Esophagus muscularis mucosa (tissue), 4 donors: Measurements from ENCODE around the gene ZBTB17.

ENCODE experiments used
- CTCF ChIP-seq, 3 experiments: fragments of 200-600 bp in 2 of 3; fragments of 450-650 bp in 1 of 3; sonication (generic) in 2 of 3; IDR thresholded peaks; one replicate each; pipeline ENCODE4 v1.5.1; 2017 to 2019; ENCODE audit warnings: antibody characterized with exemption in 3 of 3, mild to moderate bottlenecking in 2 of 3, moderate library complexity in 1 of 3
- EP300 ChIP-seq: sonication (generic); formaldehyde crosslinking; IDR thresholded peaks from one replicate; pipeline ENCODE4 v1.6.1; 2017; ENCODE audit warnings: antibody characterized with exemption
- POLR2A ChIP-seq: fragments of 450-650 bp; IDR thresholded peaks from one replicate; pipeline ENCODE4 v1.6.1; 2017; ENCODE audit warnings: antibody characterized with exemption, moderate library complexity, mild to moderate bottlenecking, low read depth
- POLR2AphosphoS5 ChIP-seq, 2 donors: sonication (generic); formaldehyde crosslinking; IDR thresholded peaks; one replicate each; pipeline ENCODE4 v1.6.1; 2017; ENCODE audit warnings: antibody characterized with exemption in 2 of 2

- peak; percentile 97 to 99 (median 99) for TF ChIP-seq CTCF (IDR thresholded peaks at IDR 0.05)
- no peak for TF ChIP-seq POLR2A
- TF ChIP-seq POLR2AphosphoS5 (IDR thresholded peaks at IDR 0.05) = peak in 1 of 2 donors; percentile 35
- no peak for TF ChIP-seq EP300
Measured at GRCh38 chr1:16009030-16009460, 33.1 kb upstream of the ZBTB17 start.
